ENCODE data around the gene DARS2. TPM values are rescaled to one million over a fixed set of nuclear protein-coding genes. Genes with fewer than 3 reads are reported as not detected.

DARS2 gene
- total and polyA plus RNA-seq, 2 of the 4 experiments (the other 2 are of a cell fraction), result 14.8 to 18.8 TPM

GRCh38 chr1:173784997-173785396 lies 39.5 kb upstream of the DARS2 start:
- intact Hi-C loops (cut with micrococcal nuclease) (no loop called here), dilution Hi-C loops (cut with HindIII; ENCODE audit: low sequenced_read_pairs, unreplicated experiment) (no loop called here), in situ Hi-C loops (cut with MboI; ENCODE audit: low sequenced_read_pairs) (no loop called here)
- no peak overlapping the region for H3K56ac ChIP-seq (ENCODE audit: extremely low read depth, insufficient read depth, low read length)
- H3K14ac ChIP-seq (replicated peaks; ENCODE audit: low read depth, low read length), result no peak overlapping the region
- H2BK15ac ChIP-seq (ENCODE audit: low read depth, low read length), result no peak overlapping the region
- no peak overlapping the region for H3K9ac ChIP-seq (ENCODE audit: low read depth, low read length)
- no peaks in the 10 kb centered on the region for H4K20me1 ChIP-seq (ENCODE audit: insufficient read depth, low read length)
- no peak overlapping the region for H2AK9ac ChIP-seq (replicated peaks; ENCODE audit: low read depth, low read length, poor library complexity)
- ATAC-seq (ENCODE audit: low read depth), result no peak
- H3K4ac ChIP-seq (ENCODE audit: low read depth, low read length), result no peak overlapping the region
- H3K27me3 ChIP-seq (ENCODE audit: control insufficient read depth, insufficient read depth, low read length), result no peaks in the 10 kb centered on the region
- no peak overlapping the region for H2AK5ac ChIP-seq (ENCODE audit: low read depth, low read length)
- TF ChIP-seq CTCF (conservative IDR thresholded peaks at IDR 0.05; ENCODE audit: low read depth, low read length) (no peak), CEBPB (IDR thresholded peaks at IDR 0.05; ENCODE audit: low read depth, low read length) (no peak), RCOR1 (IDR thresholded peaks at IDR 0.05; ENCODE audit: insufficient replicate concordance, low read length) (no peak), RFX5 (IDR thresholded peaks at IDR 0.05; ENCODE audit: low read depth, low read length) (no peak), ELK1 (IDR thresholded peaks at IDR 0.05; ENCODE audit: borderline replicate concordance, low read depth, low read length) (no peak), MXI1 (IDR thresholded peaks at IDR 0.05; ENCODE audit: borderline replicate concordance, low read depth, low read length) (no peak), FOS (IDR thresholded peaks at IDR 0.05; ENCODE audit: low read depth, low read length) (no peak), MAFK (IDR thresholded peaks at IDR 0.05; ENCODE audit: low read depth, low read length) (no peak), USF2 (IDR thresholded peaks at IDR 0.05; ENCODE audit: low read depth, low read length) (no peak), MAZ (IDR thresholded peaks at IDR 0.05; ENCODE audit: borderline replicate concordance, low read depth, low read length) (no peak), BHLHE40 (IDR thresholded peaks at IDR 0.05; ENCODE audit: low read depth, low read length) (no peak), POLR2A (IDR thresholded peaks at IDR 0.05; ENCODE audit: low read depth, low read length) (no peak), NFE2L2 (IDR thresholded peaks at IDR 0.05; ENCODE audit: low read depth, low read length) (no peak), SMC3 (IDR thresholded peaks at IDR 0.05; ENCODE audit: low read depth, low read length) (no peak)
- H2BK5ac ChIP-seq (ENCODE audit: low read depth, low read length, poor library complexity, severe bottlenecking), result no peak overlapping the region
- H2BK120ac ChIP-seq (ENCODE audit: low read depth, low read length), result no peak overlapping the region
- no peaks in the 10 kb centered on the region for H3K9me3 ChIP-seq (ENCODE audit: control insufficient read depth, insufficient read depth, low read length)
- 0 out of 2 replicates have a peak, but pooled peaks cover under 1% of the 10 kb centered on the region for H3K9me1 ChIP-seq (ENCODE audit: insufficient read depth, low read length)
- no peak for DNase-seq
- H3K36me3 ChIP-seq (ENCODE audit: control insufficient read depth, insufficient read depth, low read length), result peaks cover 24% of the 10 kb centered on the region
- no peak overlapping the region for H3K27ac ChIP-seq (ENCODE audit: insufficient read depth, low read length)
- no peak overlapping the region for H3K4me2 ChIP-seq (ENCODE audit: low read depth, low read length)
- no peak overlapping the region for H2BK20ac ChIP-seq (ENCODE audit: low read depth, low read length)
- ChIA-PET POLR2A (ENCODE audit: unreplicated experiment) (no interaction called here), CTCF (no interaction called here)
- no peak overlapping the region for H4K8ac ChIP-seq (ENCODE audit: low read depth in 2 of 2, low read length in 2 of 2)
- H4K5ac ChIP-seq (ENCODE audit: low read depth, low read length), result no peak overlapping the region
- no peak overlapping the region for H4K91ac ChIP-seq (ENCODE audit: insufficient read depth, low read depth, low read length)
- H3K18ac ChIP-seq (ENCODE audit: low read depth, low read length), result no peak overlapping the region
- H3K79me1 ChIP-seq (ENCODE audit: low read depth in 1 of 2, low read length in 2 of 2), result no peaks in the 10 kb centered on the region; a peak in 1 of 4 replicates
- H3K4me3 ChIP-seq (ENCODE audit: insufficient read depth, low read depth, low read length), result no peak overlapping the region
- no peak overlapping the region for H2AFZ ChIP-seq (replicated peaks; ENCODE audit: low read length, poor library complexity)
- no CpG with 5 or more reads among the region's 7 CpGs for WGBS, 2 experiments (ENCODE audit: extremely low coverage in 2 of 2, insufficient read length in 1 of 2)
- no peak overlapping the region for H3K23ac ChIP-seq (ENCODE audit: low read depth, low read length)
- H3K4me1 ChIP-seq (ENCODE audit: control insufficient read depth, insufficient read depth, low read length), result no peaks in the 10 kb centered on the region
- BruUV-seq (replicated peaks), result no TSS peak
